GM23338 (cell line): Measurements from ENCODE around the gene SDF2L1. TPM values are rescaled to one million over a fixed set of nuclear protein-coding genes. Genes with fewer than 3 reads are reported as not detected.

Experiments
- ATAC-seq: fragments of 200-7000 bp; cut with Tn5 transposase; 3 replicates; pipeline ENCODE4 v1.9.1; 2020
- DNase-seq: peaks from one replicate; pipeline ENCODE4 v3.0.0-alpha.2; 2015; ENCODE audit warnings: low spot score
- H2AFZ ChIP-seq: fragments of 200-600 bp; sonication (generic); 2 replicates; pipeline ENCODE4 v1.8.0; 2016; ENCODE audit warnings: antibody characterized with exemption, mild to moderate bottlenecking, moderate library complexity
- H3F3A ChIP-seq: fragments of 200-600 bp; sonication (generic); replicated peaks from 2 replicates; pipeline ENCODE4 v1.8.0; 2017; ENCODE audit warnings: antibody characterized with exemption, mixed run types, low read depth
- H3K27ac ChIP-seq: fragments of 200-600 bp; sonication (generic); 2 replicates; pipeline ENCODE4 v1.6.1; 2016; ENCODE audit warnings: low read depth
- H3K27me3 ChIP-seq: fragments of 200-600 bp; sonication (generic); 2 replicates; pipeline ENCODE4 v1.8.0; 2016; ENCODE audit warnings: mild to moderate bottlenecking, mixed run types, moderate library complexity; ENCODE audit not compliant: insufficient read depth
- H3K36me3 ChIP-seq: fragments of 200-600 bp; sonication (generic); 2 replicates; pipeline ENCODE4 v1.8.0; 2016; ENCODE audit warnings: mild to moderate bottlenecking; ENCODE audit not compliant: insufficient read depth
- H3K4me1 ChIP-seq: fragments of 200-600 bp; sonication (generic); 2 replicates; pipeline ENCODE4 v1.8.0; 2016; ENCODE audit warnings: mild to moderate bottlenecking, moderate library complexity; ENCODE audit not compliant: insufficient read depth
- H3K4me2 ChIP-seq: fragments of 200-600 bp; sonication (generic); 2 replicates; pipeline ENCODE4 v1.7.1; 2017; ENCODE audit warnings: mixed run types
- H3K4me3 ChIP-seq: fragments of 200-600 bp; sonication (generic); 2 replicates; pipeline ENCODE4 v1.6.1; 2016; ENCODE audit warnings: mixed run types
- H3K79me2 ChIP-seq: fragments of 200-600 bp; sonication (generic); replicated peaks from 2 replicates; pipeline ENCODE4 v1.8.0; 2017; ENCODE audit warnings: mild to moderate bottlenecking; ENCODE audit not compliant: insufficient read depth
- H3K9me2 ChIP-seq: fragments of 200-600 bp; sonication (generic); 2 replicates; pipeline ENCODE4 v1.8.0; 2017; ENCODE audit not compliant: insufficient read depth
- H4K20me1 ChIP-seq: fragments of 200-600 bp; sonication (generic); replicated peaks from 2 replicates; pipeline ENCODE4 v1.8.0; 2017; ENCODE audit warnings: mild to moderate bottlenecking; ENCODE audit not compliant: insufficient read depth
- H3K27ac Mint-ChIP-seq: 2 replicates; pipeline ENCODE4 v1.8.0; 2020; ENCODE audit warnings: inconsistent platforms, mild to moderate bottlenecking, moderate library complexity, mixed read lengths
- H3K27me3 Mint-ChIP-seq: 3 replicates; pipeline ENCODE4 v1.8.0; 2022; ENCODE audit warnings: low read depth, mild to moderate bottlenecking, moderate library complexity, mixed read lengths, inconsistent platforms; ENCODE audit not compliant: insufficient read depth, poor library complexity
- H3K36me3 Mint-ChIP-seq: 3 replicates; pipeline ENCODE4 v1.8.0; 2021; ENCODE audit warnings: low read depth, mild to moderate bottlenecking, inconsistent platforms, moderate library complexity, mixed read lengths
- H3K4me1 Mint-ChIP-seq: 3 replicates; pipeline ENCODE4 v1.8.0; 2020; ENCODE audit warnings: mild to moderate bottlenecking, inconsistent platforms, mixed read lengths
- H3K4me3 Mint-ChIP-seq: 3 replicates; pipeline ENCODE4 v1.8.0; 2021; ENCODE audit warnings: moderate library complexity, mild to moderate bottlenecking, inconsistent platforms, mixed read lengths
- H3K9me3 Mint-ChIP-seq: 3 replicates; pipeline ENCODE4 v1.8.0; 2020; ENCODE audit warnings: moderate library complexity, mild to moderate bottlenecking, inconsistent platforms, mixed read lengths
- CREB1 ChIP-seq: fragments of 250-450 bp; sonication (Bioruptor Pico); IDR thresholded peaks from 2 replicates; pipeline ENCODE4 v1.5.0; 2020; ENCODE audit warnings: low read depth, mild to moderate bottlenecking, moderate library complexity
- EZH2phosphoT487 ChIP-seq: fragments of 200-600 bp; sonication (generic); IDR thresholded peaks from one replicate; pipeline ENCODE4 v1.8.1; 2018; ENCODE audit warnings: antibody characterized with exemption; ENCODE audit not compliant: unreplicated experiment
- NANOG ChIP-seq: IDR thresholded peaks from 2 replicates; pipeline ENCODE4 v1.6.1; 2016; ENCODE audit warnings: antibody characterized with exemption, borderline replicate concordance
- POLR2AphosphoS5 ChIP-seq: IDR thresholded peaks from 2 replicates; pipeline ENCODE4 v1.6.1; 2016; ENCODE audit warnings: antibody characterized with exemption, low read depth
- ZNF114 ChIP-seq: fragments of 250-450 bp; sonication (Bioruptor Pico); IDR thresholded peaks from 2 replicates; pipeline ENCODE4 v1.5.0; 2020; ENCODE audit warnings: mild to moderate bottlenecking, moderate library complexity
- polyA plus RNA-seq: library from polyadenylated mRNA; unstranded; fragments of >200 nt; fragmentation: Nextera tagmentation; extraction: Ambion mirVana; gene quantifications from 2 replicates; pipeline ENCODE4 v1.2.1, GENCODE V29; 2016
- total RNA-seq: library from RNA; depleted of rRNA; stranded (reverse); fragments of >200 nt; shearing (Covaris generic); gene quantifications from 2 replicates; pipeline ENCODE4 v1.2.3, GENCODE V29; 2014
- TF ChIP-seq, protein P1 (sequence below): fragments of 250-450 bp; sonication (Bioruptor Pico); IDR thresholded peaks from 2 replicates; pipeline ENCODE4 v1.5.0; 2020; ENCODE audit warnings: mild to moderate bottlenecking, moderate library complexity
- TF ChIP-seq, protein P2 (sequence below), 2 experiments: fragments of 200-600 bp in 1 of 2; sonication (generic) in 1 of 2; conservative IDR thresholded peaks; 2 replicates each; pipeline versions ENCODE4 v1.5.1 to v1.6.1; 2016 to 2017; ENCODE audit warnings: antibody characterized with exemption in 2 of 2, low read depth in 2 of 2, mild to moderate bottlenecking in 2 of 2, moderate library complexity in 1 of 2

The SDF2L1 gene
- total and polyA plus RNA-seq, 2 experiments from 2014 or later: 62.3 to 72.7 TPM

DNA sequence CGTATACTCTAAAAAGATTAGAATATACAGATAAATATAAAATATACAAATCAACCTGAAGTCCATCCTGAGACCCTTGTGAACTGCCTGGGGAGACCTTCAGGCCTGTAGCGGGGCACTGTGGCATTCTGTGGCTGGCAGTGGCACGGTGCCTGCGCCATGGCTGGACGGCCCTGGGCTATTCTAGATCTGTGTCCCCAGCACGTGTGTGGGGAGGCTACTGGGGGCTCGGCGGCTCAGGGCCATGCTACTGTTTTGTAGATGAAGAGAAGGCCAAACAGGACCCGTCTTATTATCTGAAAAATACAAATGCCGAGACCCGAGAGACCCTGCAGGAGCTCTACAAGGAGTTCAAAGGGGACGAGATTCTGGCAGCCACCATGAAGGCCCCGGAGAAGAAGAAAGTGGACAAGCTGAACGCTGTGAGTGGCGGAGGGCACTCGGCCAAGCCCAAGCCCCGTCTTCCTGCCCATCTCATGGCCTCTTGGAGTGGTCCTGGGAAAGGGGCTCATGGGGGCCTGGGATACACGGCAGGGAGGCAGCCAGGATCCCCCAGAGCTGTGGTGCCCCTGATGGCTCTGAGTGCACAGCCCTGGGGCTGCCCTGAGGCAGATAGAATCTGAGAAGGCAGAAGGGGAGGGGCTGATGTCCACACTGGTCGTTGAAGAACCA is 42.5 kb downstream of the SDF2L1 start (continued):
- TF ChIP-seq, protein P1, sequence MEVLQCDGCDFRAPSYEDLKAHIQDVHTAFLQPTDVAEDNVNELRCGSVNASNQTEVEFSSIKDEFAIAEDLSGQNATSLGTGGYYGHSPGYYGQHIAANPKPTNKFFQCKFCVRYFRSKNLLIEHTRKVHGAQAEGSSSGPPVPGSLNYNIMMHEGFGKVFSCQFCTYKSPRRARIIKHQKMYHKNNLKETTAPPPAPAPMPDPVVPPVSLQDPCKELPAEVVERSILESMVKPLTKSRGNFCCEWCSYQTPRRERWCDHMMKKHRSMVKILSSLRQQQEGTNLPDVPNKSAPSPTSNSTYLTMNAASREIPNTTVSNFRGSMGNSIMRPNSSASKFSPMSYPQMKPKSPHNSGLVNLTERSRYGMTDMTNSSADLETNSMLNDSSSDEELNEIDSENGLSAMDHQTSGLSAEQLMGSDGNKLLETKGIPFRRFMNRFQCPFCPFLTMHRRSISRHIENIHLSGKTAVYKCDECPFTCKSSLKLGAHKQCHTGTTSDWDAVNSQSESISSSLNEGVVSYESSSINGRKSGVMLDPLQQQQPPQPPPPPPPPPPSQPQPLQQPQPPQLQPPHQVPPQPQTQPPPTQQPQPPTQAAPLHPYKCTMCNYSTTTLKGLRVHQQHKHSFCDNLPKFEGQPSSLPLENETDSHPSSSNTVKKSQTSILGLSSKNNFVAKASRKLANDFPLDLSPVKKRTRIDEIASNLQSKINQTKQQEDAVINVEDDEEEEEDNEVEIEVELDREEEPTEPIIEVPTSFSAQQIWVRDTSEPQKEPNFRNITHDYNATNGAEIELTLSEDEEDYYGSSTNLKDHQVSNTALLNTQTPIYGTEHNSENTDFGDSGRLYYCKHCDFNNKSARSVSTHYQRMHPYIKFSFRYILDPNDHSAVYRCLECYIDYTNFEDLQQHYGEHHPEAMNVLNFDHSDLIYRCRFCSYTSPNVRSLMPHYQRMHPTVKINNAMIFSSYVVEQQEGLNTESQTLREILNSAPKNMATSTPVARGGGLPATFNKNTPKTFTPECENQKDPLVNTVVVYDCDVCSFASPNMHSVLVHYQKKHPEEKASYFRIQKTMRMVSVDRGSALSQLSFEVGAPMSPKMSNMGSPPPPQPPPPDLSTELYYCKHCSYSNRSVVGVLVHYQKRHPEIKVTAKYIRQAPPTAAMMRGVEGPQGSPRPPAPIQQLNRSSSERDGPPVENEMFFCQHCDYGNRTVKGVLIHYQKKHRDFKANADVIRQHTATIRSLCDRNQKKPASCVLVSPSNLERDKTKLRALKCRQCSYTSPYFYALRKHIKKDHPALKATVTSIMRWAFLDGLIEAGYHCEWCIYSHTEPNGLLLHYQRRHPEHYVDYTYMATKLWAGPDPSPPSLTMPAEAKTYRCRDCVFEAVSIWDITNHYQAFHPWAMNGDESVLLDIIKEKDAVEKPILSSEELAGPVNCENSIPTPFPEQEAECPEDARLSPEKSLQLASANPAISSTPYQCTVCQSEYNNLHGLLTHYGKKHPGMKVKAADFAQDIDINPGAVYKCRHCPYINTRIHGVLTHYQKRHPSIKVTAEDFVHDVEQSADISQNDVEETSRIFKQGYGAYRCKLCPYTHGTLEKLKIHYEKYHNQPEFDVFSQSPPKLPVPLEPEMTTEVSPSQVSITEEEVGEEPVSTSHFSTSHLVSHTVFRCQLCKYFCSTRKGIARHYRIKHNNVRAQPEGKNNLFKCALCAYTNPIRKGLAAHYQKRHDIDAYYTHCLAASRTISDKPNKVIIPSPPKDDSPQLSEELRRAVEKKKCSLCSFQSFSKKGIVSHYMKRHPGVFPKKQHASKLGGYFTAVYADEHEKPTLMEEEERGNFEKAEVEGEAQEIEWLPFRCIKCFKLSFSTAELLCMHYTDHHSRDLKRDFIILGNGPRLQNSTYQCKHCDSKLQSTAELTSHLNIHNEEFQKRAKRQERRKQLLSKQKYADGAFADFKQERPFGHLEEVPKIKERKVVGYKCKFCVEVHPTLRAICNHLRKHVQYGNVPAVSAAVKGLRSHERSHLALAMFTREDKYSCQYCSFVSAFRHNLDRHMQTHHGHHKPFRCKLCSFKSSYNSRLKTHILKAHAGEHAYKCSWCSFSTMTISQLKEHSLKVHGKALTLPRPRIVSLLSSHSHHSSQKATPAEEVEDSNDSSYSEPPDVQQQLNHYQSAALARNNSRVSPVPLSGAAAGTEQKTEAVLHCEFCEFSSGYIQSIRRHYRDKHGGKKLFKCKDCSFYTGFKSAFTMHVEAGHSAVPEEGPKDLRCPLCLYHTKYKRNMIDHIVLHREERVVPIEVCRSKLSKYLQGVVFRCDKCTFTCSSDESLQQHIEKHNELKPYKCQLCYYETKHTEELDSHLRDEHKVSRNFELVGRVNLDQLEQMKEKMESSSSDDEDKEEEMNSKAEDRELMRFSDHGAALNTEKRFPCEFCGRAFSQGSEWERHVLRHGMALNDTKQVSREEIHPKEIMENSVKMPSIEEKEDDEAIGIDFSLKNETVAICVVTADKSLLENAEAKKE (CRISPR knock-in tag): no peak
- TF ChIP-seq ZNF114 (CRISPR knock-in tag): no peak
- no peak for TF ChIP-seq POLR2AphosphoS5
- TF ChIP-seq, protein P2, sequence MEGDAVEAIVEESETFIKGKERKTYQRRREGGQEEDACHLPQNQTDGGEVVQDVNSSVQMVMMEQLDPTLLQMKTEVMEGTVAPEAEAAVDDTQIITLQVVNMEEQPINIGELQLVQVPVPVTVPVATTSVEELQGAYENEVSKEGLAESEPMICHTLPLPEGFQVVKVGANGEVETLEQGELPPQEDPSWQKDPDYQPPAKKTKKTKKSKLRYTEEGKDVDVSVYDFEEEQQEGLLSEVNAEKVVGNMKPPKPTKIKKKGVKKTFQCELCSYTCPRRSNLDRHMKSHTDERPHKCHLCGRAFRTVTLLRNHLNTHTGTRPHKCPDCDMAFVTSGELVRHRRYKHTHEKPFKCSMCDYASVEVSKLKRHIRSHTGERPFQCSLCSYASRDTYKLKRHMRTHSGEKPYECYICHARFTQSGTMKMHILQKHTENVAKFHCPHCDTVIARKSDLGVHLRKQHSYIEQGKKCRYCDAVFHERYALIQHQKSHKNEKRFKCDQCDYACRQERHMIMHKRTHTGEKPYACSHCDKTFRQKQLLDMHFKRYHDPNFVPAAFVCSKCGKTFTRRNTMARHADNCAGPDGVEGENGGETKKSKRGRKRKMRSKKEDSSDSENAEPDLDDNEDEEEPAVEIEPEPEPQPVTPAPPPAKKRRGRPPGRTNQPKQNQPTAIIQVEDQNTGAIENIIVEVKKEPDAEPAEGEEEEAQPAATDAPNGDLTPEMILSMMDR (conservative IDR thresholded peaks at IDR 0.05; ENCODE audit: low read depth in 2 of 2): no peak
- TF ChIP-seq NANOG: no peak
- no peak for TF ChIP-seq EZH2phosphoT487

GRCh38 chr22:21685164-21685513 is 43.0 kb downstream of the SDF2L1 start:
- H3K27ac Mint-ChIP-seq: no peak overlapping the region
- peaks cover 2% of the 10 kb centered on the region; the same call in 1 of the 3 replicates for H3K9me3 Mint-ChIP-seq
- Histone ChIP-seq H3F3A (no peaks in the 10 kb centered on the region), H3K79me2 (no peaks in the 10 kb centered on the region), H3K36me3 (0 out of 2 replicates have a peak, but pooled peaks cover 4% of the 10 kb centered on the region), H3K4me1 (no peaks in the 10 kb centered on the region), H3K9me2 (no peaks in the 10 kb centered on the region), H3K4me3 (no peak overlapping the region), H3K27ac (no peak overlapping the region), H4K20me1 (peaks cover 6% of the 10 kb centered on the region; the same call in 1 of the 2 replicates), H3K27me3 (no peaks in the 10 kb centered on the region), H2AFZ (no peak overlapping the region), H3K4me2 (no peak overlapping the region)
- H3K4me3 Mint-ChIP-seq: no peak overlapping the region; the same call in 2 of the 3 replicates
- no peak for DNase-seq
- H3K36me3 Mint-ChIP-seq: peaks cover 13% of the 10 kb centered on the region; the same call in 2 of the 3 replicates
- peaks cover 11% of the 10 kb centered on the region for H3K27me3 Mint-ChIP-seq
- no peaks in the 10 kb centered on the region for H3K4me1 Mint-ChIP-seq
- no peak for ATAC-seq
- TF ChIP-seq CREB1 (CRISPR knock-in tag): no peak
- TF ChIP-seq, protein P1 (CRISPR knock-in tag): no peak
- no peak for TF ChIP-seq ZNF114 (CRISPR knock-in tag)
